GM12865 (cell line): Measurements from ENCODE around the gene ARHGEF7.

Source experiments
- DNase-seq: peaks from one replicate; pipeline ENCODE4 v3.0.0; 2010; ENCODE audit warnings: low read depth
- H3K4me3 ChIP-seq: 2 replicates; pipeline ENCODE4 v1.5.1; 2011; ENCODE audit warnings: mild to moderate bottlenecking, low read depth, low read length, control low read depth
- TF ChIP-seq, protein P1 (sequence below): IDR thresholded peaks from 2 replicates; pipeline ENCODE4 v1.5.1; 2011; ENCODE audit warnings: low read length, control low read depth, low read depth, inconsistent platforms; ENCODE audit not compliant: insufficient read depth; ENCODE audit errors: missing control alignments

The ARHGEF7 gene

GRCh38 chr13:111131048-111131447, 15.9 kb downstream of the ARHGEF7 start:
- H3K4me3 ChIP-seq = no peak overlapping the region
- no peak for DNase-seq
- TF ChIP-seq, protein P1, sequence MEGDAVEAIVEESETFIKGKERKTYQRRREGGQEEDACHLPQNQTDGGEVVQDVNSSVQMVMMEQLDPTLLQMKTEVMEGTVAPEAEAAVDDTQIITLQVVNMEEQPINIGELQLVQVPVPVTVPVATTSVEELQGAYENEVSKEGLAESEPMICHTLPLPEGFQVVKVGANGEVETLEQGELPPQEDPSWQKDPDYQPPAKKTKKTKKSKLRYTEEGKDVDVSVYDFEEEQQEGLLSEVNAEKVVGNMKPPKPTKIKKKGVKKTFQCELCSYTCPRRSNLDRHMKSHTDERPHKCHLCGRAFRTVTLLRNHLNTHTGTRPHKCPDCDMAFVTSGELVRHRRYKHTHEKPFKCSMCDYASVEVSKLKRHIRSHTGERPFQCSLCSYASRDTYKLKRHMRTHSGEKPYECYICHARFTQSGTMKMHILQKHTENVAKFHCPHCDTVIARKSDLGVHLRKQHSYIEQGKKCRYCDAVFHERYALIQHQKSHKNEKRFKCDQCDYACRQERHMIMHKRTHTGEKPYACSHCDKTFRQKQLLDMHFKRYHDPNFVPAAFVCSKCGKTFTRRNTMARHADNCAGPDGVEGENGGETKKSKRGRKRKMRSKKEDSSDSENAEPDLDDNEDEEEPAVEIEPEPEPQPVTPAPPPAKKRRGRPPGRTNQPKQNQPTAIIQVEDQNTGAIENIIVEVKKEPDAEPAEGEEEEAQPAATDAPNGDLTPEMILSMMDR = no peak

GRCh38 chr13:111131611-111132010, 16.5 kb downstream of the ARHGEF7 start:
- DNase-seq = no peak
- TF ChIP-seq, protein P1 = no peak

DNA sequence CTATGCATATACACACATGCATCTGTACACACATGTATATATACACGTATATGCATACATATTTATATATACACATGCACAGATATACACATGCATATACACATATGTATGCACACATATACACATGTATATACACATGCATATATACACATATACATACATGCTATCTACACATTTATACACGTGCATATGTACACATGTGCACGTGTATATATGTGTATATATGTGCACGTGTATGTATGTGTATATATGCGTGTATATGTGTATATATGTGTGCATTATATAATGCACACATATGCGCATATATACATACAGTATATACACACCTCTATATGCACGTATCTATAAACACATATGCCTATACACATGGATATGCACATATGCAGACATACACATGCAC, 17.8 kb downstream of the ARHGEF7 start:
- no peak for DNase-seq
- TF ChIP-seq, protein P1 = no peak
- H3K4me3 ChIP-seq = no peak overlapping the region

More at GRCh38 chr13:111131611-111132010, 16.5 kb downstream of the ARHGEF7 start:
- no peak overlapping the region for H3K4me3 ChIP-seq

DNA sequence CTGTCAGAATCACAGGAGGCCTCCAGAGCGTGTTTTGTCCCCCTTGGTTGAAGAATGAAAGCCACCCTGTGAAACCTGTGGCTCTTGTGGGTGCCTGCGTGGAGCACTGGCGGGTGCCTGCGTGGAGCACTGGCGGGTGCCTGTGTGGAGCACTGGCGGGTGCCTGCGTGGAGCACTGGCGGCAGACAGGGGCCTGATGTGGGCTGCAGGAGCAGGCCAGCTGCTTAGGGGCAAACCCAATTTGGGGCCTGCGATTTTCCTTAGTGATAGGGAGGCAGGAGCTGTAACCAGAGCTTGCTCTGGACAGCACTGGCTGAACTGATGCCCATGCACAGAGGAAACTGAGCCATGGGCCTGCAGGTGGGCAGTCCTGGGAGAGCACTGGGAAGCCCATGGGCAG, 24.3 kb downstream of the ARHGEF7 start:
- TF ChIP-seq, protein P1 = no peak
- no peak overlapping the region for H3K4me3 ChIP-seq
- no peak for DNase-seq

DNA sequence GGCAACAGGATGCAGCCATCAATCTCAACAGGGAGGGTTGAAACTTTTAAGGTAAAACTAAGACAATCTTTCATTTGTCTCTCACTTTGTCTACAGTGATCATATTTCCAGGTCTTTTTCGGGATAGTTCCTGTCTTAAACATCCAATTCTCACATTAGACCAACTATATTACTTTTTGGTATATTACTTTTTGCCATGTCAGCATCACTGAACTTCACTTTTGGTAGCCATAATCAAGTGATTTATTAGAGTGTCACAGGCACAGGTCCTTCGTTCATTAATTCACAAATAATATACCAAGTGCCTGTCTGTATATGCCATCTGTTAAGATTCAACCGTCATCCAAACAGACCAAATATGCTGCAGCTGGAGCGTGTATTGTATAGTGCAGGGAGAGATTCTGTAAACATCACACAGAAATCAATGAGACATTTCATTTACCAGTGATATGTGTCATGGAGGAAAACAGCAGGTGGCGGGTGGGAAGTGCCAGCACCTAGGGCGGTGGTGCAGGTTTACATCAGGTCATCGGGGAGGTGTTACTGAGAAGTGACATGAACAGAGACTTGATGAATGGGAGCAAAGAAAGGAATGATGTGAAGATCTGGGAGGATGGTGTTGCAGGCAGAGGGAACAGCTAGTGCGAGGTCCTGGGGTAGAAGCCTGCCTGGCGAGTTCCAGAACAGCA, 24.9 kb downstream of the ARHGEF7 start:
- no peak overlapping the region for H3K4me3 ChIP-seq
- TF ChIP-seq, protein P1 = no peak
- no peak for DNase-seq

GRCh38 chr13:111140562-111141105, 25.5 kb downstream of the ARHGEF7 start:
- TF ChIP-seq, protein P1 = no peak
- DNase-seq = no peak
- no peak overlapping the region for H3K4me3 ChIP-seq

DNA sequence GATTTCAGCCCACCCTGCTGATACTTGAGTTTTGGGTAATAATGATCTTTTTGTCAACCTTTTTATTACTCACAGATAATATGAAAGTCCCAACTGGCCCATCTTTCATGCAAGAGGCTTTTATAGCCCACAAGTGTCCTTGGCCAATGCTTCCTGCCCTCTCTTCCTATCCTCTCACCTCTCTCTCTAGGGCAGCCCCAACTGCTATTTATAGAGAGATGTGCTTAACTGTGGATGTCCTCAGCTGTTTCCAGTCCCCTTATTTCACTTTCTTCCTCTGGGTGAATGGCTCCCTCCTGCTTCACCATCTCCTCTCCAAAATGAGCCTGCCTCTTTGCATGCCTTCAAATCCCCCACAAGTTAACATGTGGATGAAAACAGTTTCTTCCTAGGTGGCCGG, 27.4 kb downstream of the ARHGEF7 start:
- H3K4me3 ChIP-seq = no peak overlapping the region
- TF ChIP-seq, protein P1 = no peak
- DNase-seq = no peak
